Measurements from ENCODE around the gene CMTM7.
"Not testable (repeated sequence)": the region's sequence is repeated elsewhere in the genome, so short reads cannot be mapped to it uniquely, and the experiment has no call there.

Gene CMTM7

DNA sequence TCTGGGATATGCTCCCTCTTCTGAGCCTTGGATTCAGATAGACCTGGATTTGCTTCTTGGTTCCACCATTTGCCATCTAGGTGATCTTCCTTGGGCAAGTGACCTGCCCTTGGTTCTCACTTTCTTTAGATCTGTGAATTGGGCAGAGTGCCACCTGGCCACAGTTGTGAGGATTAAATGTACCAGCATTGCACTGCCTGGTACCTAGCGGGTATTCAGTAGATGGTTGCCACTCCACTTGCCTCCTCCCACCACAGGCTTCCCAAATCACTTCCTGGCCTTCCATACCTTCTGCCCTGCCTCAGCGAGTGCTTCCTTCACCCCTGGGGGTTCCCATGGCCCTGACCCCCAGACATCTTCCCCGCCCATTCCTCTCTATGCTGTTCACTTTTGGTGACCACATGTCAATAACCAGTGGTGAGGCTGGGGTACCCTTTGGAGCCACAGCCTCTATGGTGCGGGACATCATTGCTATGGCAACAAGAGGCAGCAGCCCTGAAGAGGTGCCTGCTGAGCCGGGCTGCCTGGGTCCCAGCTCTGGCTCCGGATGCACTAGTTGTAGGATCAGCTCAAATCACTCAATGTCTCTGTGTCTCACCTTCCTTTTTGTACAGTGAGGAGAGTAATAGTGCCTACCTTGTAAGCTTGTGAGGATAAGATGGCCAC lies 40.5 kb downstream of the CMTM7 start:
- no peaks in the 10 kb centered on the region for H3K27me3 Mint-ChIP-seq
- H3K4me1 Mint-ChIP-seq = peaks cover 57% of the 10 kb centered on the region
- no peak for DNase-seq (ENCODE audit: low spot score in 2 of 2)
- H3K36me3 Mint-ChIP-seq = peaks cover 3% of the 10 kb centered on the region
- H3K9me3 Mint-ChIP-seq = no peaks in the 10 kb centered on the region
- no peak overlapping the region for H3K4me3 Mint-ChIP-seq
- H3K27ac Mint-ChIP-seq = peak overlapping the region; percentile 92
- no peak for ATAC-seq (ENCODE audit: low read depth)

DNA sequence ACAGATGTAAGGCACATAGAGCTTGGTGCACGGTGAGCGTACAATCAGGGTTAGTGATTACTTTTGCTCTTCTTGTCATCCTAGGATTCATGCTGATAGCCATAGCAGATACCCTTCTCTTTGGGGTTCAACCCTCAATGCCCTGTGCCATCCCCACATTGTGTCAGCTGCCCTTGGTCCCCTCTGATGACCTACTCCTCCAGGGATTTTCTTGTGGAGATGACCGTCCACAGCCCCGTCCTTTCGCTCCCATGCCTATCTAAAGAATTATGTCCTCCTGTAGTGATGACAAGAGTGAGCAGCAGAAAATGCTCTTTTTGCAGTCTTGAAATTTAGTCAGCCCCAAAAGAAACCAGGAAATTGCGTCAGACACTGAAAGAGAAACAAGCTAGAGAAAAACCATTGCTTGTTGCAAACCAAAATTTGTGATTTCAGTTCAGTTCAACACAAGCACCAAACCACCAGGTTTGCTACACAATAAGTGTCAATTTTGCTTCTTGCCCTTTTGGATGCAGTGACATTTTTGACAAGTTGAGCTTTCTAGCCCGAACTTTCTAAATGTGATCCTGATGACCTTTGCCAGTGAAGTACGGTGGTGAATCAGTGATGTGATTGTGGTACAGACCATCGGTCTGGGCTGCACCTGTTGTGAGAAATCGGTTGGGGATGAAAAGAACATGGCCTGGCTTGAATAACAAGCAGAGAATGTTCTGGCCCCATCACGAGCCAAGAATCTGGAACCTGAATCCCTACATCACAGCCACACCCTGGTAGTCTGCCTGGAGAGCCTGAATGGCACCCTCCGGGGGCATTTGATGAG lies 41.3 kb downstream of the CMTM7 start:
- DNase-seq (ENCODE audit: low spot score in 2 of 2) (no peak), ATAC-seq (ENCODE audit: low read depth) (peak; percentile 33)
- peaks cover 3% of the 10 kb centered on the region for H3K36me3 Mint-ChIP-seq

DNA sequence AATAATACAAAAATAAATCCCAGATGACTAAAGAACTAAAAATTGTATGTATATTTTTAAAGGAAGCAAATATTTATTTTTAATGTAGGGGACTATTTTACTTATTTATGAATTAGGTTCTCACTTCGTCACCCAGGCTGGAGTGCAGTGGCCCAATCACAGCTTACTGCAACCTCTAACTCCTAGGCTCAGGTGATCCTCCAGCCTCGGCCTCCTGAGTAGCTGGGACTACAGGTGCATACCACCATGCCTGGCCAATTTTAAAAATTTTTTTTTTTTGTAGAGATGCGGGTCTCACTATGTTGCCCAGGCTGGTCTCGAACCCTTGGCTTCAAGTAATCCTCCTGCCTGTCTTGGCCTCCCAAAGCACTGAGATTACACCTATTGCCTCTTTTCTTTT lies 42.6 kb downstream of the CMTM7 start:
- no peak for DNase-seq (ENCODE audit: low spot score in 2 of 2)
- Mint-ChIP-seq H3K9me3 (no peaks in the 10 kb centered on the region), H3K27ac (no peak overlapping the region), H3K4me3 (no peak overlapping the region), H3K36me3 (peaks cover 3% of the 10 kb centered on the region), H3K4me1 (peaks cover 50% of the 10 kb centered on the region), H3K27me3 (no peaks in the 10 kb centered on the region)
- no peak for ATAC-seq (ENCODE audit: low read depth)

More for the DNA sequence above, 41.3 kb downstream of the CMTM7 start:
- Mint-ChIP-seq H3K4me1 (peaks cover 51% of the 10 kb centered on the region), H3K9me3 (no peaks in the 10 kb centered on the region), H3K4me3 (peak overlapping the region; percentile 66), H3K27ac (peak overlapping the region; percentile 92), H3K27me3 (no peaks in the 10 kb centered on the region)

DNA sequence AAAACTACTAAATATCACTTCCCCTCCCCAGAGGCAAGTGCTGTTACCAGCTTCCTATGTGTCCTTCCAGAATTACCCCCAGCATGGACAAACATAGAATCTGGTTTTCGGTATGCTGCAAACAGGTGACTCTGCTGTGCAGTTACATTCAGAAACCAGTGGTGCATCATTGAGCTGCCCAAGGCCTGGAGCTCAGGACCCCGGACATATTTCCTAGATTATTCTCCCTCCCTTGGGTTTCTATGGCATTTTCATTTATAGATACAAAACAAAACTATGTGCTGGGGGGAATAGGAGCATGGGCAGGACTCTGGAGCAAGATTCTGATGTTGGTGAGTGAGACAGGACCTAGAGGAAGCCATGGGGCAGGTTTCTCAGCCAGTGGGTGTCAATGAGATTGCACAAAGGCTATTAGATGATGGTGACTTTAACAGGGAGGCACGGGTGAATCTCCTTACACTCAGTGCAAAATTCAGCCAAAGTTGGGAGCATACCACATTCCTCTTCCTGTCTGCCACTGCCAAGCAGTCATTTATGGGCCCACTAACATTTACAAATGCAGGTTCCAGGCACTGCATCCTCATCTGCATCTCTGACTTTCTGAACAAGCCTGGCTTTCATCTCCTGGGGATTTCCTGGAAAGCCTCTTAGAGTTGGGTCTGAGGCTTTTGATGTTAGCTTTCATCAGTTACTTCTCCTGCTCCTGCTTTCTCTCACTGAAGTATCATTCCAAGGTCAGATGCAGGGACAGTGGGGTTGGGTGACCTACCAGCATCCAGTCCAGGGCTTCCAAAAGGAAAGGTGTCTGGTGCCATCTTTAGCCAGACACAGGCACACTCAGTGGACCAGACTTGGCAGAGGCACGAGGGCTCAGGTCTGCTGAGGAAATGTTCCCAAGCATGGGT lies 44.5 kb downstream of the CMTM7 start:
- Mint-ChIP-seq H3K4me1 (peaks cover 53% of the 10 kb centered on the region), H3K9me3 (no peaks in the 10 kb centered on the region), H3K4me3 (no peak overlapping the region), H3K27ac (peak overlapping the region; percentile 30), H3K36me3 (peaks cover 3% of the 10 kb centered on the region), H3K27me3 (no peaks in the 10 kb centered on the region)
- DNase-seq (ENCODE audit: low spot score in 2 of 2) (no peak), ATAC-seq (ENCODE audit: low read depth) (no peak)

DNA sequence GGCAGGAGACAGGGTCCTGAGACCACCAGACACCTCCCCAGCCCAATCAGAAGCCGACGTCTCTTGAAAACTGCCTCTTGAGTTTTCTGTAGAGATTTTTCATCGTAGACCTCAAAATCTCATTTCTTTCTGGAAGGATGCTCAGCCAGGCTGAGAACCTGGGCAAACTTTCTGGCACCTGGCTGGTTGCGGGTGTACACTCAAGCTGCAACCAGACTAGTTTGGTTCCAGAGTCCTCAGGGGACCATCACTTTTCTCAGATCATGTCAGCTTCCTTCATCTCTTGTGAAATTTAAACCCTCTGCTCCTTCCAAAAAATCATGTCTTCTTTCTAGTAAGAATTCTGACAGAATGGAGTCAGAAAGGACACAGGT lies 45.1 kb downstream of the CMTM7 start:
- Mint-ChIP-seq H3K27me3 (no peaks in the 10 kb centered on the region), H3K36me3 (peaks cover 3% of the 10 kb centered on the region), H3K4me3 (no peak overlapping the region), H3K9me3 (no peaks in the 10 kb centered on the region), H3K4me1 (peaks cover 59% of the 10 kb centered on the region), H3K27ac (peak overlapping the region; percentile 30)
- peak; percentile 33 for ATAC-seq (ENCODE audit: low read depth)
- DNase-seq (ENCODE audit: low spot score in 2 of 2) = no peak

DNA sequence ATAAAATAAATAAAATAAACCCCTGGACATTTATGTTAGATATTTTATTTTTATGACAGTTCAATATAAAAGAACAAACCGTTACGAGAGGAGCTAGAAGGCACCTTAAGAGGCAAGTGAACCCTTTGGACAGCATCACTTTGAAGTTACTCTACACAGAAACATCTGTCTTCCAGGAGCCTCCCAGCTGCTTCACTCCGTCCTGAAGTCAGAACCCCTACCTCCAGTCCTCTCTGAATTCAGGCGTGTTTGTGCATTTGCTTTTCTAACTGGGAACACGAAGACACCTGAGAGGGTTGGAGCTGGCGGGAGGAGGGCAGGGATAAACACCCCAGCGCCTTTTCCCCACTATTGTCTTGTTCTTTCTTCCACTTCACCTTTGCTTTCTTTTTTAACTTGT lies 46.2 kb downstream of the CMTM7 start:
- no peaks in the 10 kb centered on the region for H3K27me3 Mint-ChIP-seq

DNA sequence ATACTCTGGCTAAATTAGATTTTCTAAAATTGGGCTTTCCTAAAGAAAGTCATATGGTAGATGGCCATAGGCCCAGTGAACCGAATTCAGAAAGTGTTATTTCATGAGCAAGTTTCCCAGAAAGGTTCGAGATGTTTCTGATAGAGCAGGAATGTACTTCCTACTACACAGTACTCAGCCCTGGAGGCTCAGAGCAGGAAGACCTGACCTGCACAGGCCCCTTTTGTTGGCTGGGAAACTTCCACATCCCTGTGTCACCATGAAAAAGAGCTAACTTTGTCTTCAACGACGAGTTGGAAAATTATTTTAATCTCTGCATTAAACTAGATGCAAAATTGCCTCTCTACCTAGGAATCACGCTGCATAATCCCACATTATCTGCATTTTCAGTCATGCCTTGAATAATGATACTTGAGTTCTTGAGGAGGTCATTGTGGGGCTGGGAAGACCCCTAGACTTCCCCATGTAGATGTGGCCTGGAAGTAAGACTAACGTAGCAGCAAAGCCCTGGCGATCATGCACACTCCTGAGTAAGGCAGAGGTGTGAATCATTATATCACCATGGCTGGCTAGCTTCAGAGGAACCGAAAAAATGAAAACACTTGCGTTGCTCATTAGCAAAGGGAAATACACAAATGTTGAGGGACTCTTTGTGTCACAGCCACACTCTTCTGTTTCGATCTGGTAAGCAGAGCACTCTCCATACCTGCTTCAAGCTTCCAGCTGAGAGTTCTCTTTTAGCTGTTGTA lies 47.1 kb downstream of the CMTM7 start:
- H3K27me3 Mint-ChIP-seq = no peaks in the 10 kb centered on the region
- peak overlapping the region; percentile 80 for H3K4me3 Mint-ChIP-seq
- peaks cover 58% of the 10 kb centered on the region for H3K4me1 Mint-ChIP-seq
- DNase-seq (ENCODE audit: low spot score in 2 of 2) (peak in 1 of 2 donors; percentile 51), ATAC-seq (ENCODE audit: low read depth) (peak; percentile 88)
- H3K9me3 Mint-ChIP-seq = no peaks in the 10 kb centered on the region
- peak overlapping the region; percentile 99 for H3K27ac Mint-ChIP-seq
- peaks cover 10% of the 10 kb centered on the region for H3K36me3 Mint-ChIP-seq

More for the DNA sequence above, 46.2 kb downstream of the CMTM7 start:
- Mint-ChIP-seq H3K27ac (peak overlapping the region; percentile 99), H3K36me3 (peaks cover 5% of the 10 kb centered on the region), H3K4me1 (peaks cover 60% of the 10 kb centered on the region), H3K9me3 (no peaks in the 10 kb centered on the region), H3K4me3 (peak overlapping the region; percentile 51)
- no peak for DNase-seq (ENCODE audit: low spot score in 2 of 2)
- ATAC-seq (ENCODE audit: low read depth) = no peak

DNA sequence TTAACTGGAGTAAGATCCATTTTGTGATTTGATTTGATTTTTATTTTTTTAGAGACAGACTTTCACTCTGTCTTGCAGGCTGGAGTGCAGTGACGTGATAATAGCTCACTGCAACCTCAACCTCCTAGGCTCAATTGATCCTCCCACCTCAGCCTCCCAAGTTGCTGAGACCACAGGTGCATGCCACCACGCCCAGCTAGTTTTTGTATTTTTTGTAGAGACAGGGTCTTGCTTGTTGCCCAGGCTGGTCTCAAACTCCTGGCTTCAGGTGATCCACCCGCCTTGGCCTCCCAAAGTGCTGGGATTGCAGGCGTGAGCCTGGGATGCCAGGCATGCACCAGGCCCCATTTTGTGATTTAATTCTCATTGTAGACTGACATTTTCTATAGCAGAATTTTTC lies 47.8 kb downstream of the CMTM7 start:
- H3K27me3 Mint-ChIP-seq; DNase-seq (ENCODE audit: low spot score in 2 of 2); H3K9me3 Mint-ChIP-seq: not testable (repeated sequence)
- ATAC-seq (ENCODE audit: low read depth) = peak; percentile 13
- Mint-ChIP-seq H3K4me1 (peaks cover 61% of the 10 kb centered on the region), H3K27ac (peak overlapping the region; percentile 99), H3K4me3 (peak overlapping the region; percentile 80), H3K36me3 (peaks cover 12% of the 10 kb centered on the region)

DNA sequence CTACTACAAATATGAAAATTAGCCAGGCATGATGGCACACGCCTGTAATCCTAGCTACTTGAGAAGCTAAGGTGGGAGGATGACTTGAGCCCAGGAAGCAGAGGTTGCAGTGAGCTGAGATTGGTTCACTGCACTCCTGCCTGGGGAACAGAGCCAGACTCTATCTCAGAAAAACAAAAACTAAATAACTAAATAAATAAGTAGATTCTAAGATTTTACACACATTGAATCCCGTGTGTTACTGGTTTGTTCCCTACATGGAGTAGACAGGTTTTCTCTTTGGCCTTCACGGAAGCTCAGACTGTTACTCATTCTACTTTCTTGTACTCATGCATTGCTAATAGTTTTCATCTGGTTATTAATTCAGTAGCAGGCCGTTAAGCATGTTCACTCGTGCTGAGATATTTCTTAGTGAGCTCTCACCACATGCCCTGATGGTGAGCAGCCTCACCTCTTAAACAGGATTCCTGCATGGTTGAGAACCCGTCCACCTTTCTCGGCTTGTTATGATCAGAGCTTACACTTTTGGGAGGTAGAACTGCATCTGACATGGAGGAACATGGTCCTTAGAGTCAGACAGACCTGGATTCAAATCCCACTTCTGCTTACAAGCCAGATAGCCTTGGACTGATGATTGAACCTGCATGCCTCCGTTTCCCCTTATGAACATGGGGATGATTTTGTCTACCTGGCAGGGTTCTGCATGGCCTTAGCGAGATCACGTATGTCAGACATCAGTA lies 49.1 kb downstream of the CMTM7 start:
- Mint-ChIP-seq H3K9me3 (no peaks in the 10 kb centered on the region), H3K27ac (peak overlapping the region; percentile 99), H3K27me3 (no peaks in the 10 kb centered on the region), H3K36me3 (peaks cover 16% of the 10 kb centered on the region), H3K4me3 (peak overlapping the region; percentile 11), H3K4me1 (peaks cover 60% of the 10 kb centered on the region)
- no peak for DNase-seq (ENCODE audit: low spot score in 2 of 2)
- no peak for ATAC-seq (ENCODE audit: low read depth)

DNA sequence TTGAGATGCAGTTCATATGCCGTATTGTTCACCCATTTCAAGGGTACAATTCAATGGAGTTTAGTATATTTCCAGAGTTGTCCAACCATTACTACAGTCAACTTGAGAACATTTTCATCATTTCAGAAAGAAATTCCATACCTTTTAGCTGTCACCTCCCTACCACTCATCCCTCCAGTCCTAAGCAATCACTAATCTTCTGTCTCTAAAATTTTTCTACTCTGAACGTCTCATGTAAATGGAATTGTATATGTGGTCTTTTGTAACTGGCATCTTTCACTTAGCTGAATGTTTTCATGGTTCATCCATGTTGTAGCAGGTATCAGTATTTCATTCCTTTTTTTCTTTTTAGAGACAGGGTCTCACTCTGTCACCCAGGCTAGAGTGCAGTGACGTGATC lies 51.1 kb downstream of the CMTM7 start:
- DNase-seq (ENCODE audit: low spot score in 2 of 2) = no peak
- ATAC-seq (ENCODE audit: low read depth) = no peak
- Mint-ChIP-seq H3K4me3 (no peak overlapping the region), H3K4me1 (peaks cover 66% of the 10 kb centered on the region), H3K36me3 (peaks cover 29% of the 10 kb centered on the region), H3K27me3 (no peaks in the 10 kb centered on the region), H3K9me3 (peaks cover 3% of the 10 kb centered on the region), H3K27ac (peak overlapping the region; percentile 0)

DNA sequence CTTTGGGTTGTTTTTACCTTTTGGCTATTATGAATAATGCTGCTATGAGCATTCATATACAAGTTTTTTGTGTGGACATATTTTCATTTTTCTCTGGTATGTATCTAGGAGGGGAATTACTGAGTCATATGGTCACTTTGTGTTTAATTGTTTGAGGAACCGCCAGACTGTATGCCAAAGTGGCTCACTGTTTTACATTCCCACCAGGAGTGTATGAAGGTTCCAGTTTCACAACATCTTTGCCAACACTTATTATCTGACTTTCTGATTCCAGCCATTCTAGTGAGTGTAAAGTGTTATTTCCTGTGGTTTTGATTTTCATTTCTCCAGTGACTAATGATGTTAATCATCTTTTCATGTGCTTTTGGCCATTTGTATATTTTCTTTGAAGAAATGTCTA lies 51.8 kb downstream of the CMTM7 start:
- no peak for ATAC-seq (ENCODE audit: low read depth)

DNA sequence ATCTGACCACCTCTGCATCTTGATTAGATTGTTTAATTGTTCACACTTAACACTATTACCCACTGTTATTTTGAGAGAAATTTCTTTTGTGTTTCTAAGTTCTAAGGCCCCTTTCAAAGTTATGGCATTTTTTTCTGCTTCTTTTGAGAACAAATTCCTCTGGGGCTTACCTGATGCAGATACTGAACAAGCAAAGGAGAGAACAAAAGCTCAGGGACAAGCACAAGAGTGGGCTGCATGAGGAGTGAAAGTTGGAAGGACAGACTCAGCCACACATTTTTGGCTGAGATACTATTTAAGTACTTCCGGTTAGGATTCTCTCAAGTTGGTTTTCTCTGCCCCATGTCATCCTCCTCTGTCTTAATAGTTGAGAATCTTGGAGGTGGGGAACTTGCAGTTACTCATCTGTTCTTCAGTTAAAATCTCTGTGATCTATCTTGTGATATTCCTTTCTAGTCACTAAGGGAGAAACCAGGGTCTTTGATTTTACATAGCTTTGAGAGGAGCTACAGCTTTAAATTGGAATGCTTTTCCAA lies 56.3 kb downstream of the CMTM7 start:
- no peaks in the 10 kb centered on the region for H3K27me3 Mint-ChIP-seq
- DNase-seq (ENCODE audit: low spot score in 2 of 2) = no peak
- H3K9me3 Mint-ChIP-seq = peaks cover 3% of the 10 kb centered on the region
- no peak overlapping the region for H3K4me3 Mint-ChIP-seq
- H3K4me1 Mint-ChIP-seq = peaks cover 34% of the 10 kb centered on the region
- peaks cover 39% of the 10 kb centered on the region for H3K36me3 Mint-ChIP-seq
- peak overlapping the region; percentile 53 for H3K27ac Mint-ChIP-seq
- ATAC-seq (ENCODE audit: low read depth) = no peak

More for the DNA sequence above, 51.8 kb downstream of the CMTM7 start:
- Mint-ChIP-seq H3K27me3 (no peaks in the 10 kb centered on the region), H3K4me1 (peaks cover 64% of the 10 kb centered on the region), H3K9me3 (peaks cover 3% of the 10 kb centered on the region), H3K36me3 (peaks cover 32% of the 10 kb centered on the region), H3K4me3 (no peak overlapping the region), H3K27ac (no peak overlapping the region)
- no peak for DNase-seq (ENCODE audit: low spot score in 2 of 2)
